ENCODE results near the gene ACSM6. TPM values are rescaled to one million over a fixed set of nuclear protein-coding genes. Genes with fewer than 3 reads are reported as not detected.
"Not testable (repeated sequence)": the region's sequence is repeated elsewhere in the genome, so short reads cannot be mapped to it uniquely, and the experiment has no call there.

ACSM6 gene
- total RNA-seq, 1 donor = not detected

DNA sequence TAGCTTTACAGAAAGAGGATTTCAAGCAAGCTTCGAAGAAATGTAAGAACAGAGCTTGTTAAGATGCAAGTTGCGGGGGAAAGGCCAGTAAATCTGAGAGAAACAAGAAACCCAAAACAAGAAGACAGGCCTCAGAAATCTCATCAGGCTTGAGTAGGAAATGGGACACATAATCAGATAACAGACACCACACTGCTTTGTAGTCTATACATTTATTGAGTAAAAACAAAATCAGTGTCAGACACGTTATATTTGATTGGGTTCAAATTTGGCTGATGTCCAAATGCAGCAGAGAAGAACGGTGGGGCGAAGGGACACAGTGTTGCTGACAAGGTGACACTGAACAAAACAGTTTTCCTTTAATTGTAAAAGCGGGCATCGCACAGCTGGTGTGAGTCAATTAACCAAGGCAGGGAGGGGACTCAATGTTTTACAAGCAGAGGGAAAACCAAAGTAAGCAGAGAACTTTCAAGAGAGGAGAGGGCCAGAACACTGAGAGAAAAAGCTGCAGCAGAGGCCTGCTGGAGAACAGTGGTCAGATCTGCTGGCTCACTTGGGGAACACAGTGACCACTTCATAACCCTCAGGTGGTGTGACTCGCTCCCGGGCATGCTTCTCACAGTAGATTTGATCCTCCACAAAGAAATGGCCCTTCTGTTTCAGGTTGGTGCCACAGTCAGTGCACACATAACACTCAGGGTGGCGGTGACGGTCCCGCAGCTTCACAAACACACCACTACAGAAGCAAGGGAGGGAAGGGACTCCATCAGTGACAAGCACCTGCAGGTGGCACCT, 43.5 kb downstream of the ACSM6 start:
- DNase-seq (ENCODE audit: low read depth) = no peak
- TF ChIP-seq, protein P1, sequence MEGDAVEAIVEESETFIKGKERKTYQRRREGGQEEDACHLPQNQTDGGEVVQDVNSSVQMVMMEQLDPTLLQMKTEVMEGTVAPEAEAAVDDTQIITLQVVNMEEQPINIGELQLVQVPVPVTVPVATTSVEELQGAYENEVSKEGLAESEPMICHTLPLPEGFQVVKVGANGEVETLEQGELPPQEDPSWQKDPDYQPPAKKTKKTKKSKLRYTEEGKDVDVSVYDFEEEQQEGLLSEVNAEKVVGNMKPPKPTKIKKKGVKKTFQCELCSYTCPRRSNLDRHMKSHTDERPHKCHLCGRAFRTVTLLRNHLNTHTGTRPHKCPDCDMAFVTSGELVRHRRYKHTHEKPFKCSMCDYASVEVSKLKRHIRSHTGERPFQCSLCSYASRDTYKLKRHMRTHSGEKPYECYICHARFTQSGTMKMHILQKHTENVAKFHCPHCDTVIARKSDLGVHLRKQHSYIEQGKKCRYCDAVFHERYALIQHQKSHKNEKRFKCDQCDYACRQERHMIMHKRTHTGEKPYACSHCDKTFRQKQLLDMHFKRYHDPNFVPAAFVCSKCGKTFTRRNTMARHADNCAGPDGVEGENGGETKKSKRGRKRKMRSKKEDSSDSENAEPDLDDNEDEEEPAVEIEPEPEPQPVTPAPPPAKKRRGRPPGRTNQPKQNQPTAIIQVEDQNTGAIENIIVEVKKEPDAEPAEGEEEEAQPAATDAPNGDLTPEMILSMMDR (IDR thresholded peaks at IDR 0.05; ENCODE audit: insufficient read depth, low read length) = no peak

DNA sequence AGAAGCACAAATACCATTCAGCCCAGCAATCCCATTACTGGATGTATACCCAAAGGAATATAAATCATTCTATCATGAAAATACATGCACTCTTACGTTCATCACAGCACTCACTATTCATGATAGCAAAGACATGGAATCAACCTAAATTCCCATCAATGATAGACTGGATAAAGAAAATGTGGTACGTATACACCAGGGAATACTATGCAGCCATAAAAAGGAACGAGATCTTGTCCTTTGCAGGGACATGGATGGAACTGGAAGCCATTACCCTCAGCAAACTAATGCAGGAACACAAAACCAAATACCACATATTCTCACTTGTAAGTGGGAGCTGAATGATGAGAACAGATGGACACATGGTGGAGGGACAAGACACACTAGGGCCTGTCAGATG, 46.1 kb downstream of the ACSM6 start:
- H3K4me3 ChIP-seq (ENCODE audit: low read depth, low read length); DNase-seq (ENCODE audit: low read depth): not testable (repeated sequence)

More for the DNA sequence above, 43.5 kb downstream of the ACSM6 start:
- no peak overlapping the region for H3K4me3 ChIP-seq (ENCODE audit: low read depth, low read length)

DNA sequence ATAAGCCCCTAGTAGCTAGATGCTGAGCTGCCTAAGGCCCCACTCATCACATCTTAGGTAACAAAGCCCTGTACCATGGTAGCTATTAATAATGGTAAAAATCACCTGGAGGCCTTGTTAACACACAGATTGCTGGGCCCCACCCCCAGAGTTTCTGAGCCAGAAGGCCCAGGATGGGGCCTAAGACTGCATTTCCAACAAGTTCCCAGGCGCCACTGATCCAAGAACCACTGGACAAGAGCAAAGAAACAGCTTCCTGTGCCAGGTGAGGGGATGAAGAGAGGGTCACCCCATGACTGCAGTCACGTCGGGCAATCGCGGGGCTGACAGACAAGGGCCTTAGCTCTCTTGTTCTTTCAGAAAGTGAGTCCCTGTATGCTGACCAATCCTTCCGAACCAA, 46.8 kb downstream of the ACSM6 start:
- DNase-seq (ENCODE audit: low read depth) = no peak

GRCh38 chr10:95241533-95241932, 47.5 kb downstream of the ACSM6 start:
- no peak overlapping the region for H3K4me3 ChIP-seq (ENCODE audit: low read depth, low read length)
- no peak for DNase-seq (ENCODE audit: low read depth)
- TF ChIP-seq, protein P1 (IDR thresholded peaks at IDR 0.05; ENCODE audit: insufficient read depth, low read length) = no peak

More for the DNA sequence above, 46.8 kb downstream of the ACSM6 start:
- H3K4me3 ChIP-seq (ENCODE audit: low read depth, low read length) = no peak overlapping the region
- TF ChIP-seq, protein P1 (IDR thresholded peaks at IDR 0.05; ENCODE audit: insufficient read depth, low read length) = no peak

DNA sequence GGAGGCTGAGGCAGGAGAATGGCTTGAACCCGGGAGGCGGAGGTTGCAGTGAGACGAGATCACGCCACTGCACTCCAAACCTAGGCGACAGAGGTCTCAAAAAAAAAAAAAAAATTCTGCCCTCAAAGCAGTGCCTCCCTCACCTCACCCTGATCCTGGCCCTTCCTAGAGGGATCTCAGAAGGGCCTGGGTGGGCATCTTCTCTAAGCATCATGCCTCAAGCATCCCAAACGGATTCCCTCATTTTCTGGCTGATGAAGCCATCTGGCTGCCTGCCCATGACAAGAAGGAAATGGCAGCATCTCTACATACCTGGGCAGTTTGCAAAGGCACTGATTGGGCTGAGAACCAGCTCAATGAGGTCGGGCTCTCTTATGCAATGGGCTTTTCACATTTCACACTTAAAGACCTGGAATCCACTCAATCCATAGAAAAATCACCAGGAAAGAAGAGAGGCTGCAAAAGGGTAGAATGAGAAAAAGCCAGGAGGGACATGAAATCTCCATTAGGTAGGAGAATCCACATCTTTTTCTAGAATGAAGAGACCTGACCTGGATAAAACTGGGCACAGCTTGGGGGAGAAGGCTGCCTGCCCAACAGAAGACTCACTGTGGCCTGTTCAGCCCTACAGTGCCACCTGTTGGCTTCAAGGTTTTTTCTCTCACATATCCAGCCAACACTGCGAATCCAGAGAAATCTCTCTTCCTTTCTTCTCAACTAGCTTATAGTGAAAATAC, 48.7 kb downstream of the ACSM6 start:
- peak; percentile 75 for DNase-seq (ENCODE audit: low read depth)
- TF ChIP-seq, protein P1 (IDR thresholded peaks at IDR 0.05; ENCODE audit: insufficient read depth, low read length) = peak; percentile 75
- no peak overlapping the region for H3K4me3 ChIP-seq (ENCODE audit: low read depth, low read length)

DNA sequence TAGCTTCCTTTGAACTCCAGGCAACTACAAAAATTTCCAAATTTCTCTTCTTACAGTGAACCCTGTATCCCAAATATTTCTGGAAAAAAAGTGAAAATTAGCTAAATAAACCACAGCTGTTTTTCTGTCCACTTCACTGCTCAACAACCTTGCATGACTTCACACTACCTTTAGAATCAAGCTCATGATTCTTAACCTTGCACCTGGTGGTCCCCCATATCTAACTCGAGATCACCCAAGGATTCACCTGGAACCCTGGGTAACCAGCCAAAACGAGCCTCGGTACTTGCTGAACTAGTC, 49.2 kb downstream of the ACSM6 start:
- TF ChIP-seq, protein P1 (IDR thresholded peaks at IDR 0.05; ENCODE audit: insufficient read depth, low read length) = no peak
- DNase-seq (ENCODE audit: low read depth) = no peak
- H3K4me3 ChIP-seq (ENCODE audit: low read depth, low read length) = no peak overlapping the region

- H3K4me3 ChIP-seq (ENCODE audit: low read depth, low read length) = no peak overlapping the region
- TF ChIP-seq, protein P1 (IDR thresholded peaks at IDR 0.05; ENCODE audit: insufficient read depth, low read length) = no peak
- no peak for DNase-seq (ENCODE audit: low read depth)
Measured at GRCh38 chr10:95244152-95244551, 50.1 kb downstream of the ACSM6 start.
